ENCODE results near the gene PIAS4.

Gene PIAS4

DNA sequence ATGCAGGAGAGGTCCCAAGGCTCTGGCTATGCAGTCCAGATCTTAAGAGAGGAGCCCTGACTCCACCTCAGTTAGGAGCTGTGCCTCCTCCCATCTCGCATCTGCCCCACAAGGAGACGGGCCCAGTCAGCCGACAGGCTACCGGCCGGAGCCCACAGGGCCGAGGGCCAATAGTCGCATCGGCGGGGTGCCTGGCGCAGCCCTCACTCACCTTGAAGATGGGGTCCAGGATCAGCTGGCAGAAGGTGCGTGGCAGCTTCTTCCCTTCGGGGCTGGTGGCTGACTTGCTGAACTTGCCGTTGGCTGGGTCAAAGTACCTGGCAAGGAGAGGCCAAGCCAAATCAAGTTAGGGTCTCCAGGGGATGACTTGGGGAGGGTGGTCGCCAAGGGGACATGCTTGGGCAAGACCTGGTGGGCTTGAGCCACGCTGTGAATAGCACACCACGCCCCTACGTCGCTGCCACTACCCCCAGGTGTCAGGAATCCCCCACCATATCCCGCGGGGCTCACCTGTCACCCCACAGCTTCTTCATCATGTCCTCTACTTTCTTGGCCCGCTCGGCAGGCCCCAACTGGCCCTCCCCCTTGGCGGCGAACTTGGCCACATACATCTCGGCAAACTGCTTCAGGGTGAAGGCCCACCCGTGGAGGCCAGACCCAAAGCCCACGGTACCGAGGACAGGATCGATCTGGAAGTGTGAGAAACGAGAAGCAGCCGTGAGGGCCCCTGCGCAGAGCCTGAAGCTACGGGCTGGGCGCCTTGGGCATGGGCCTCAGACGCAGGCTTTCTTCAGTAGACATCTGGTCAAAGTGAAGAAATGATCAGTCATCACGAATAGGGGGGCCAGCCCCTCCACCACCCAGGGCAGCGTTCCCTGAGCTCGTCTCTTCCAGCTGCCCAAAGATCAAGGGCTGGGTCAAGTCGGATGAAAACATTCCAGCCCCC is 25.5 kb upstream of the PIAS4 start:
- TF ChIP-seq GATA3 (IDR thresholded peaks at IDR 0.05; ENCODE audit: low read depth, low read length) (no peak), GATA2 (IDR thresholded peaks at IDR 0.05; ENCODE audit: low read depth, low read length) (no peak)

- no peak for TF ChIP-seq GATA3 (IDR thresholded peaks at IDR 0.05; ENCODE audit: low read depth, low read length)
- no peak for TF ChIP-seq GATA2 (IDR thresholded peaks at IDR 0.05; ENCODE audit: low read depth, low read length)
Observed at GRCh38 chr19:3982701-3983541, 24.6 kb upstream of the PIAS4 start.

DNA sequence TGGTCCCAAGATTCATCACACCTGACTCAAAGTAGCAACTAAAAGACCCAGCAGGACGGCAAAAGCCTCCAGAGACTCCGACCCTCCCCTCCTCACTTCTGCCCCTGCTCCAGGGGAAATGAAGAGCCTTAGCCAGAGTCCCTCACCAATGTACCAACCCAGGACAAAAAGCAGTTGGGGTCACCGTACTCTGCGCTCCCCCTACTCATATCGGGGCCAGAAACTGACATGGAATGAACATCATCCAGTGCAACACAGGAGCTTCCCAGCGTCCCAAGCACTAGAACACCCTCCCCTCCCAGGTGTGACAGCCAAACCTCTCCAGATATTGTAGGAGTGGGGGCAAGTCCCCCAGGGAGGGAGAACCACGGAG is 24.0 kb upstream of the PIAS4 start:
- TF ChIP-seq GATA3 (IDR thresholded peaks at IDR 0.05; ENCODE audit: low read depth, low read length) = no peak

DNA sequence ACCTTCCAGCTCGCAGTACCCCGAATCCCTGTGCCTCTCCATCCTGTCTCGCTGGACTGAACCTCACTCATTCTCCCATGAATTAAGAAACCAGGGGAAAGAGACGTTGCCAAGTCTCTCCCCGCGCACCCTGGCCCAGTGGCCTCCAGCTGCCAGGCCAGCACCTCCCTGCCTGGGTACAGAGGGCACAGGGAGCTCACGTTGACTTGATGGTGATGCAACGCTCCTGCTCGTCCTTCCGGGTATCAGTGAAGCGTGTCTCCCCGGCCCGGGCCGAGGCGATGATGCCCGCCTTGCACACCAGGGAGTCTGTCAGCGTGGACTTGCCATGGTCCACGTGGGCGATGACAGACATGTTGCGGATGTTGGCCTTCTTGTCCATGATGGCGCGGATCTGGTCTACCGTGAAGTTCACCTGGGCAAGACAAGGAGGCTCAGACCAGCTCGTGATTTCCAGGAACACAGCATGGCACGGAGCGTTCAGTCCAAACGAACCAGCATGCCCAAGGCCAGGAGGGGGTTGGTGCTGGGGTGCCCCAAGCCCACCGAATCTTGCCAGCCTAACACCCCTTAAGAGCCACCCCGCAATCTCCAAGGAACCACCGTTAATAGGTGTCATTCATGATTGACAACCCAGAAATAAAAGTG is 23.5 kb upstream of the PIAS4 start:
- TF ChIP-seq GATA3 (IDR thresholded peaks at IDR 0.05; ENCODE audit: low read depth, low read length) = no peak
- TF ChIP-seq GATA2 (IDR thresholded peaks at IDR 0.05; ENCODE audit: low read depth, low read length) = no peak

DNA sequence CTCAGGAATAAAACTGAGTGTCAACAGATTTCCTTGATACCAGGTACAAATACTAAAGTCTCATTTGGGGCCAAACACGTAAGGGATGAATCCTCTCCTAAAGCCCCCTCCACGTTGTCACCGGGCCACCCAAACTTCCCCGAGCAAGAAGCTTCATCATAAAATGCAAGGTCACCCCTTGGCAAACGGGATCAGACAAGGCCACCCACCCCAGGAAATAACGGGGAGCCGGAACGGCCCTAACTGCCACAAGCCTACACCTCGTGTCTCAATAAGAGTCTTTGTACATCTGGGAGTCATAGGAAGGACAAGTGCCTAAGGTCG is 23.0 kb upstream of the PIAS4 start:
- no peak for TF ChIP-seq GATA2 (IDR thresholded peaks at IDR 0.05; ENCODE audit: low read depth, low read length)
- no peak for TF ChIP-seq GATA3 (IDR thresholded peaks at IDR 0.05; ENCODE audit: low read depth, low read length)

GRCh38 chr19:3984908-3985642 is 22.5 kb upstream of the PIAS4 start, which contains the start of gene EEF2:
EEF2 (minus strand) TSS chr19:3985463; CDS start chr19:3985380, 83 bp downstream.
- no peak for TF ChIP-seq GATA3 (IDR thresholded peaks at IDR 0.05; ENCODE audit: low read depth, low read length)
- TF ChIP-seq GATA2 (IDR thresholded peaks at IDR 0.05; ENCODE audit: low read depth, low read length) = no peak

DNA sequence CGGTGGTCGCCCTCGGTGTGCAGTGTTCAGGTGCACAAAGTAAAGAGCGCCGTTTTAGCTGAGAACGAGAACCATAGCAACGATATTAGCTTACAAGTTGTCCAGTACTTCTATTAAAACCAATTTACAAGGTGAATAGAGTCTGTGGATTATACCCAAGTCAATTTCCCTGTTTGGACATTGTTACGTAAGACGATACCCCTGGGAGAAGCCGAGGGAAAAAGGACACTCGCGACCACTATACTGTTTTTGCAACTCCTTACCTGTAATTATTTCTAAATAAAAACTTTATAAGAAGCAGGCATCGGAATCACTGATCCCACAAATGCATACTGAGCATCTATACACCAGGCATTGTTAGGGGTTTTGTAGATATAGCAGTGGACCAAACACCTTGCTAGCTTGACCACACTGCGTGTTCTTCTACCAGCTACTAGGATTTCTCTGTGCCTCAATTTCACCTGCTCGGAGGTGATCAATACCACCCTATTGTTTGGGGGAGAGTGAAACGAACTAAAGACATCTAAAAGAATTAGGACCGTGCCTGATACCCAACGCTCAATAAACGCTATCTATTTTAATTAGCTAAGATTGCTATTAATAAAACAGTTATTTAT is 21.8 kb upstream of the PIAS4 start:
- TF ChIP-seq GATA2 (IDR thresholded peaks at IDR 0.05; ENCODE audit: low read depth, low read length) = no peak
- TF ChIP-seq GATA3 (IDR thresholded peaks at IDR 0.05; ENCODE audit: low read depth, low read length) = no peak

DNA sequence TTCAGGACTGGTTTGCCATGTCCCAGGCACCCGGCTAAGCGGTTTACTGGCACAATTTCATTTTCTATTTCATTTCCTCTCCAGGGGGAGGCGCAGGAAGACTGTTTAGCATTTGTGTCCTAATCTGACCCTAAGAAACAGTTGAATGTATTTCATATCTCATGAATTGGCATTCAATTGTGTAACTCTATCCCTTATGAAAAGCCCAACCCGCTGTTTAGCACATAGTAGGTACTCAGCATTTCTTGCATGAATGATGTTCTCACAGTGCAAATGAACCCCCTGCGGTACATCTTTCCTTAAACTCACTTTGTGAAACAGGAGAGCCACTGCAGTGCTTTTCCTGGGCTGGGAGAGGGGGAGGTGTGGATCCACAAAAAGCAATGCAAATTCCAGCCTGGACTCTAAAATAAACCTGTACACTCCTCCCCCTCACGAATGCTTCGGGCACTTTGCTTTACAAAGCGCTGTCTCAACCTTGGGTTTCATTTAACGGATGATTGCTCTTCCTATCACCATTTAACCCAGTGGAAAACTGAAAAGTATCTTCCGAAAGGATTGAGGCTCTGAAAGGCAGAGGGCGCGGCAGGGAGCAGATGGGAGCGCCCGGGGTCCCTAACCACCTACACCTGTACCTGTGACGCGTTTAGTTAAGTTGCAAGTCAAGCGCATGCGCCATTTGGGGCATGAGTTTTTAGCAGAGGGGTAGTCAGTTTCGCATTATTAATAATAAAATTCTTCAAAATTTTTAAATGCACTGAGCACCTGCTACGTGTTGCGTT is 21.1 kb upstream of the PIAS4 start:
- TF ChIP-seq GATA3 (IDR thresholded peaks at IDR 0.05; ENCODE audit: low read depth, low read length) (no peak), GATA2 (IDR thresholded peaks at IDR 0.05; ENCODE audit: low read depth, low read length) (no peak)

DNA sequence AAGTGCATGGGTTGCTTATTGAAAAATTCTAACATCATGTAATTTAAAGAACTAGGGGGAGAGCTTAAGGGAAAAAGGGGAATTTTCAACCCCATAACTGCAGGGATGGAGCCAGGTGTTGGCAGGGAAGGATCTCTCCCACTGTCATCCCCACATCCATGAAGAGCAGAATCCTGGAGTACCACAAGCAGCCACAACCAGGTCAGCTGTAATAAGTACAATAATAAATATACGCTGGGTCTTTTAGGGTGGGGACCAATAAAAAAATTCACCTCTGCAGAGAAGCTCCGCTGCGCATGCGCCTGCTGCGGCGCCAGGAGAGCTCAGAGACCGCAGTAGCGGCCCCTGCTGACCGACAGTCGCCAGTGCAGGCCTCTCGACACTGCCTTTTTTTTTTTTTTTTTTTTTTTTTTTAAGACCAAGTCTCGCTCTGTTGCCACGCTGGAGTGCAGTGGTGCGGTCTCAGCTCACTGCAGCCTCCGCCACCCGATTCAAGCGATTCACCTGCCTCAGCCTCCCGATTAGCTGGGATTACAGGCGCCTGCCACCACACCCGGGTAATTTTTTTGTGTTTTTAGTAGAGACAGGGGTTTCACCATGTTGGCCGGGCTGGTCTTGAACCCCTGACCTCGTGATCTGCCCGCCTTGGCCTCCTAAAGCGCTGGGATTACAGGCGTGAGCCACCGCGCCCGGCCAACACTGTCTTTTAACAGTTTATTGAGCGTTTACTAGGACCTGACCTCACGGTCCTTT is 19.7 kb upstream of the PIAS4 start:
- no peak for TF ChIP-seq GATA2 (IDR thresholded peaks at IDR 0.05; ENCODE audit: low read depth, low read length)
- no peak for TF ChIP-seq GATA3 (IDR thresholded peaks at IDR 0.05; ENCODE audit: low read depth, low read length)

DNA sequence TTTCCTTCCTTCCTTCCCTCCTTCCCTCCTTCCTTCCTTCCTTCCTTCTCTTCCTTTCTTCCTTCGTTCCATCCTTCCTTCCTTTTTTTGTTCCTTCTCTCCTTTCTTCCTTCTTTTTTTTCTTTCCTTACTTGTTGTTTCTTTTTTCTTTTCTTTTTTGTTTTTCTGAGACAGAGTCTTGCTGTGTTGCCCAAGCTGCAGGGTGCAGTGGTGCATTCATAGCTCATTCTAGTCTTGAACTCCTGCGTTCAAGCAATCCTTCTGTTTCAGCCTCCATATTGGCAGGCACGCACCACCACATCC is 16.8 kb upstream of the PIAS4 start:
- TF ChIP-seq GATA3 (IDR thresholded peaks at IDR 0.05; ENCODE audit: low read depth, low read length) (no peak), GATA2 (IDR thresholded peaks at IDR 0.05; ENCODE audit: low read depth, low read length) (no peak)

DNA sequence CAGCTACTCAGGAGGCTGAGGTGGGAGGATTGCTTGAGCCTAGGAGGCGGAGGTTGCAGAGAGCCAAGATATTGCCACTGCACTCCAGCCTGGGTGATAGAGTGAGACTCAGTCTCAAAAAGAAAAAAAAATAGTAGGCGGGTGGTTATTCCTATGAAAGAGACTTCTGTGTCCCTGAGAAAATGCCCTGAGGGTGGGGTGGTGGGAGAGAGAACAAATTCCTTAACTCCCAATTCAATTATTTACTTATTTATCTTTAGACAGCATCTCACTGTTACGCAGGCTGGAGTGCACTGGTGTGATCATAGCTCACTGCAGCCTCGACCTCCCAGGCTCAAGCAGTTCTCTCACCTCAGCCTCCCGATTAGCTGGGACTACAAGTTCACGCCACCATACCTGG is 11.9 kb upstream of the PIAS4 start:
- TF ChIP-seq GATA2 (IDR thresholded peaks at IDR 0.05; ENCODE audit: low read depth, low read length) (no peak), GATA3 (IDR thresholded peaks at IDR 0.05; ENCODE audit: low read depth, low read length) (no peak)

DNA sequence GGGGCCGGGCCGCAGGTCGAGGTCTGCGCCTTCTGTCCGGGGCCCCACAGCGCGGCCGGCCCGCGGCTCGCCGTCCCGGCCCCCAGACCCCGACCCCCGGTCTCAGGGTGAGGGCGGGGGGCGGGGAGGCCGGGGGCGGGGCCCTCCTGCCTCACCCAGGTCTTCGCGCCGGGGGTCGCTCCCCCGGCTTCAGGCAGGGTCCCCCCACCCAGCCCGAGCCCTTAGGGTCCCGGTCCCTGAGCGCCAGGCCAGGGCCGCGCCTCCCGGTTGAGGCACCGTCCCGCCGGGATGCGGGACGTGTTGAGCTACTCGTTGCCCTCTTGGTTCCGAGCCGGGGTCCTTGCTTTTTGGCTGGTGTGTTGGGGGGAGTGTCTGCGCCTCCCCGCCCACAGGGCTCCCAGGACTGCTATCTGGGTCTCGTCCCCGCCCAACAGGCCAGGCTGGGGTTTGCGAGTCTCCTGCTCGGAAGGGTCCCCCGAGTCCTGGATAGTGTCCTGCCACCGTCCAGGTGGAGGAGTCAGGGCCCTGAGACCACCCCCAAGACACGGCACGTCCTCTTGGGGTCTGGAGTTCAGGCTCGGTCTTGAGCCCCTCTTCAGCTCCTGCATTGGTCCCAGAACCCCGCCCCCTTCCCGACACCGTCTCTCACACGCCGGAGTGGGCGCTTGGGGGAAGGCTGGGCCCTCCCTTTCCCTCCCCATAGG is 452 bp downstream of the PIAS4 start:
- TF ChIP-seq GATA2 (IDR thresholded peaks at IDR 0.05; ENCODE audit: low read depth, low read length) (no peak), GATA3 (IDR thresholded peaks at IDR 0.05; ENCODE audit: low read depth, low read length) (no peak)
